DOHH2 (cell line): ENCODE results near the gene RFLNA.

Experiments
- H3F3A ChIP-seq: fragments of 200-600 bp; sonication (generic), shearing (Covaris generic); 2 replicates; pipeline ENCODE4 v1.6.0; 2016; ENCODE audit warnings: antibody characterized with exemption, mild to moderate bottlenecking; ENCODE audit not compliant: control insufficient read depth, insufficient read depth
- H3K27ac ChIP-seq: fragments of 200-600 bp; sonication (generic); 2 replicates; pipeline ENCODE4 v1.5.1; 2014; ENCODE audit warnings: low read depth, mild to moderate bottlenecking, low read length, moderate library complexity
- H3K27me3 ChIP-seq: fragments of 200-600 bp; sonication (generic); 2 replicates; pipeline ENCODE4 v1.6.1; 2014; ENCODE audit warnings: mild to moderate bottlenecking, low read length, mixed read lengths; ENCODE audit not compliant: control insufficient read depth
- H3K36me3 ChIP-seq: fragments of 200-600 bp; sonication (generic); 2 replicates; pipeline ENCODE4 v1.6.1; 2014; ENCODE audit warnings: mild to moderate bottlenecking, low read length, moderate library complexity, mixed read lengths; ENCODE audit not compliant: control insufficient read depth
- H3K4me1 ChIP-seq: fragments of 200-600 bp; sonication (generic); 2 replicates; pipeline ENCODE4 v1.6.1; 2014; ENCODE audit warnings: mild to moderate bottlenecking, low read length, mixed read lengths; ENCODE audit not compliant: control insufficient read depth
- H3K4me2 ChIP-seq: fragments of 200-600 bp; sonication (generic); 2 replicates; pipeline ENCODE4 v1.6.0; 2014; ENCODE audit warnings: mild to moderate bottlenecking, low read length, moderate library complexity
- H3K4me3 ChIP-seq: fragments of 200-600 bp; sonication (generic); 2 replicates; pipeline ENCODE4 v1.5.1; 2014; ENCODE audit warnings: mild to moderate bottlenecking, low read length, mixed read lengths
- H3K79me2 ChIP-seq: fragments of 200-600 bp; sonication (generic); 2 replicates; pipeline ENCODE4 v1.6.1; 2014; ENCODE audit warnings: mild to moderate bottlenecking, low read length, mixed read lengths; ENCODE audit not compliant: control insufficient read depth
- H3K9me2 ChIP-seq: fragments of 200-600 bp; sonication (generic); replicated peaks from 2 replicates; pipeline ENCODE4 v1.6.1; 2014; ENCODE audit warnings: mild to moderate bottlenecking, low read length, mixed read lengths; ENCODE audit not compliant: control insufficient read depth
- H3K9me3 ChIP-seq: fragments of 200-600 bp; sonication (generic); 2 replicates; pipeline ENCODE4 v1.6.1; 2014; ENCODE audit warnings: antibody characterized with exemption, low read length, mixed read lengths; ENCODE audit not compliant: control insufficient read depth, insufficient read depth
- H4K20me1 ChIP-seq: fragments of 200-600 bp; sonication (generic); 2 replicates; pipeline ENCODE4 v1.6.0; 2014; ENCODE audit warnings: low read depth, mild to moderate bottlenecking, antibody characterized with exemption, low read length, moderate library complexity; ENCODE audit not compliant: control insufficient read depth, insufficient read depth
- CTCF ChIP-seq: fragments of 200-600 bp; sonication (generic); IDR thresholded peaks from one replicate; pipeline ENCODE4 v1.5.1; 2014; ENCODE audit warnings: antibody characterized with exemption, mild to moderate bottlenecking, low read depth, low read length; ENCODE audit not compliant: poor library complexity, severe bottlenecking
- EZH2phosphoT487 ChIP-seq: fragments of 200-600 bp; sonication (generic); IDR thresholded peaks from 2 replicates; pipeline ENCODE4 v1.6.1; 2017; ENCODE audit warnings: borderline replicate concordance, mild to moderate bottlenecking, antibody characterized with exemption, low read length, moderate library complexity, mixed read lengths

RFLNA gene

GRCh38 chr12:124278389-124279101 is 16.3 kb upstream of the RFLNA start:
- Histone ChIP-seq H3K4me1 (peaks cover 21% of the 10 kb centered on the region), H3K79me2 (no peaks in the 10 kb centered on the region), H3K4me2 (no peak overlapping the region), H3K9me3 (no peaks in the 10 kb centered on the region), H3K4me3 (no peak overlapping the region), H3F3A (no peaks in the 10 kb centered on the region), H3K36me3 (no peaks in the 10 kb centered on the region), H3K27me3 (no peaks in the 10 kb centered on the region), H3K27ac (no peak overlapping the region), H3K9me2 (no peaks in the 10 kb centered on the region), H4K20me1 (no peaks in the 10 kb centered on the region)
- TF ChIP-seq CTCF (no peak), EZH2phosphoT487 (no peak)

- Histone ChIP-seq H3K4me1 (peaks cover 16% of the 10 kb centered on the region), H3F3A (no peaks in the 10 kb centered on the region), H3K9me3 (no peaks in the 10 kb centered on the region), H3K9me2 (no peaks in the 10 kb centered on the region), H4K20me1 (no peaks in the 10 kb centered on the region), H3K27me3 (0 out of 2 replicates have a peak, but pooled peaks cover 1% of the 10 kb centered on the region), H3K4me3 (no peak overlapping the region), H3K79me2 (no peaks in the 10 kb centered on the region), H3K36me3 (no peaks in the 10 kb centered on the region), H3K27ac (no peak overlapping the region), H3K4me2 (no peak overlapping the region)
- no peak for TF ChIP-seq CTCF
- TF ChIP-seq EZH2phosphoT487, result no peak
Observed at GRCh38 chr12:124279315-124279714, 15.6 kb upstream of the RFLNA start.

GRCh38 chr12:124279846-124280360 is 15.0 kb upstream of the RFLNA start:
- no peak overlapping the region for H3K4me3 ChIP-seq
- no peaks in the 10 kb centered on the region for H3K9me3 ChIP-seq
- H3K27ac ChIP-seq, result no peak overlapping the region
- TF ChIP-seq EZH2phosphoT487 (no peak), CTCF (no peak)
- H3F3A ChIP-seq, result no peaks in the 10 kb centered on the region
- H3K27me3 ChIP-seq, result 0 out of 2 replicates have a peak, but pooled peaks cover 4% of the 10 kb centered on the region
- no peak overlapping the region for H3K4me2 ChIP-seq
- peaks cover 16% of the 10 kb centered on the region for H3K4me1 ChIP-seq
- no peaks in the 10 kb centered on the region for H3K36me3 ChIP-seq
- H4K20me1 ChIP-seq, result no peaks in the 10 kb centered on the region
- H3K9me2 ChIP-seq, result no peaks in the 10 kb centered on the region
- no peaks in the 10 kb centered on the region for H3K79me2 ChIP-seq
